Measurements from ENCODE around the gene CYP2J2. TPM values are rescaled to one million over a fixed set of nuclear protein-coding genes. Genes with fewer than 3 reads are reported as not detected.
"Not testable (repeated sequence)": the region's sequence is repeated elsewhere in the genome, so short reads cannot be mapped to it uniquely, and the experiment has no call there.

Gene CYP2J2
- total RNA-seq, 2 experiments from 2014 or later, result 1.3 to 1.6 TPM

- Mint-ChIP-seq H3K4me3 (no peak overlapping the region), H3K27me3 (no peaks in the 10 kb centered on the region), H3K9me3 (ENCODE audit: low read depth) (no peaks in the 10 kb centered on the region), H3K4me1 (peaks cover 4% of the 10 kb centered on the region), H3K36me3 (ENCODE audit: low read depth) (no peaks in the 10 kb centered on the region), H3K27ac (no peak overlapping the region)
- CTCF ChIA-PET, result interaction anchor here (0.6 to 2.4 kb wide), 3 partner anchors 19 to 457 kb away, joined by 3 to 8 read pairs (median 3); no protein-coding TSS in a partner anchor
- intact Hi-C loops (cut with DNase I, micrococcal nuclease), result loop anchor here in 1 of 2 experiments (2.0 kb wide), 1 partner anchor 13 kb away; no protein-coding TSS in a partner anchor
- DNase-seq, result no peak
- POLR2A ChIA-PET, result no interaction called here
- no peak for ATAC-seq
Observed at GRCh38 chr1:59917785-59918180, 8.8 kb downstream of the CYP2J2 start.

GRCh38 chr1:59917026-59917784 lies 9.4 kb downstream of the CYP2J2 start:
- Mint-ChIP-seq H3K27me3 (no peaks in the 10 kb centered on the region), H3K4me1 (peaks cover 4% of the 10 kb centered on the region), H3K4me3 (no peak overlapping the region), H3K36me3 (ENCODE audit: low read depth) (no peaks in the 10 kb centered on the region), H3K9me3 (ENCODE audit: low read depth) (no peaks in the 10 kb centered on the region), H3K27ac (no peak overlapping the region)
- ChIA-PET CTCF (interaction anchor here (0.6 to 2.4 kb wide), 3 partner anchors 30 to 457 kb away, joined by 3 to 8 read pairs (median 3); no protein-coding TSS in a partner anchor), POLR2A (no interaction called here)
- ATAC-seq (no peak), DNase-seq (no peak)
- intact Hi-C loops (cut with DNase I, micrococcal nuclease), result loop anchor here in 1 of 2 experiments (2.0 kb wide), 1 partner anchor 14 kb away; no protein-coding TSS in a partner anchor

GRCh38 chr1:59915516-59915915 lies 11.1 kb downstream of the CYP2J2 start:
- H3K4me3 Mint-ChIP-seq, result no peak overlapping the region
- H3K27me3 Mint-ChIP-seq, result no peaks in the 10 kb centered on the region
- CTCF ChIA-PET, result no interaction called here
- POLR2A ChIA-PET, result no interaction called here
- intact Hi-C loops (cut with DNase I, micrococcal nuclease), result no loop called here
- no peak for ATAC-seq
- peaks cover 4% of the 10 kb centered on the region for H3K4me1 Mint-ChIP-seq
- H3K9me3 Mint-ChIP-seq (ENCODE audit: low read depth), result no peaks in the 10 kb centered on the region
- H3K27ac Mint-ChIP-seq, result no peak overlapping the region
- no peak for DNase-seq
- H3K36me3 Mint-ChIP-seq (ENCODE audit: low read depth), result no peaks in the 10 kb centered on the region

- H3K36me3 Mint-ChIP-seq (ENCODE audit: low read depth); DNase-seq; POLR2A ChIA-PET; H3K27ac Mint-ChIP-seq; H3K4me3 Mint-ChIP-seq; intact Hi-C loops (cut with DNase I, micrococcal nuclease); H3K9me3 Mint-ChIP-seq (ENCODE audit: low read depth); H3K27me3 Mint-ChIP-seq; CTCF ChIA-PET; ATAC-seq; H3K4me1 Mint-ChIP-seq: not testable (repeated sequence)
Observed at GRCh38 chr1:59914791-59915286, 11.7 kb downstream of the CYP2J2 start.

- DNase-seq (no peak), ATAC-seq (no peak)
- Mint-ChIP-seq H3K36me3 (ENCODE audit: low read depth) (no peaks in the 10 kb centered on the region), H3K27ac (no peak overlapping the region), H3K4me1 (no peaks in the 10 kb centered on the region), H3K9me3 (ENCODE audit: low read depth) (no peaks in the 10 kb centered on the region), H3K4me3 (no peak overlapping the region), H3K27me3 (no peaks in the 10 kb centered on the region)
- ChIA-PET CTCF (no interaction called here), POLR2A (no interaction called here)
- intact Hi-C loops (cut with DNase I, micrococcal nuclease), result no loop called here
Observed at GRCh38 chr1:59908682-59909081, 17.9 kb downstream of the CYP2J2 start.

GRCh38 chr1:59908084-59908483 lies 18.5 kb downstream of the CYP2J2 start:
- Mint-ChIP-seq H3K27me3 (peaks cover 2% of the 10 kb centered on the region), H3K27ac (no peak overlapping the region), H3K36me3 (ENCODE audit: low read depth) (no peaks in the 10 kb centered on the region), H3K4me1 (no peaks in the 10 kb centered on the region), H3K9me3 (ENCODE audit: low read depth) (no peaks in the 10 kb centered on the region), H3K4me3 (no peak overlapping the region)
- ATAC-seq (no peak), DNase-seq (no peak)
- ChIA-PET POLR2A (no interaction called here), CTCF (no interaction called here)
- intact Hi-C loops (cut with DNase I, micrococcal nuclease), result no loop called here

GRCh38 chr1:59906931-59907330 lies 19.6 kb downstream of the CYP2J2 start:
- intact Hi-C loops (cut with DNase I, micrococcal nuclease), result no loop called here
- Mint-ChIP-seq H3K36me3 (ENCODE audit: low read depth) (no peaks in the 10 kb centered on the region), H3K27ac (no peak overlapping the region), H3K9me3 (ENCODE audit: low read depth) (no peaks in the 10 kb centered on the region), H3K4me3 (no peak overlapping the region), H3K27me3 (peaks cover 2% of the 10 kb centered on the region), H3K4me1 (no peaks in the 10 kb centered on the region)
- ChIA-PET POLR2A (no interaction called here), CTCF (no interaction called here)
- ATAC-seq (no peak), DNase-seq (no peak)

- Mint-ChIP-seq H3K36me3 (ENCODE audit: low read depth) (no peaks in the 10 kb centered on the region), H3K4me1 (no peaks in the 10 kb centered on the region), H3K27ac (no peak overlapping the region), H3K4me3 (no peak overlapping the region), H3K9me3 (ENCODE audit: low read depth) (no peaks in the 10 kb centered on the region), H3K27me3 (peaks cover 2% of the 10 kb centered on the region)
- intact Hi-C loops (cut with DNase I, micrococcal nuclease), result loop anchor here (1.0 kb wide), 1 partner anchor 44 kb away; no protein-coding TSS in a partner anchor
- ATAC-seq (peak; percentile 58), DNase-seq (peak; percentile 33)
- POLR2A ChIA-PET, result no interaction called here
- CTCF ChIA-PET, result interaction anchor here (0.6 to 4.1 kb wide), 7 partner anchors 8 to 450 kb away, joined by 3 to 34 read pairs (median 4); no protein-coding TSS in a partner anchor
Observed at GRCh38 chr1:59903141-59903754, 23.3 kb downstream of the CYP2J2 start.

GRCh38 chr1:59901770-59902388 lies 24.7 kb downstream of the CYP2J2 start:
- H3K9me3 Mint-ChIP-seq (ENCODE audit: low read depth), result no peaks in the 10 kb centered on the region
- H3K27ac Mint-ChIP-seq, result no peak overlapping the region
- CTCF ChIA-PET, result interaction anchor here (1.0 to 4.1 kb wide), 4 partner anchors 15 to 48 kb away, joined by 3 to 34 read pairs (median 4); no protein-coding TSS in a partner anchor
- H3K36me3 Mint-ChIP-seq (ENCODE audit: low read depth), result peaks cover 2% of the 10 kb centered on the region
- POLR2A ChIA-PET, result no interaction called here
- H3K4me3 Mint-ChIP-seq, result no peak overlapping the region
- no peak for ATAC-seq
- peaks cover 2% of the 10 kb centered on the region for H3K27me3 Mint-ChIP-seq
- DNase-seq, result no peak
- intact Hi-C loops (cut with DNase I, micrococcal nuclease), result no loop called here
- no peaks in the 10 kb centered on the region for H3K4me1 Mint-ChIP-seq

GRCh38 chr1:59900640-59901039 lies 25.9 kb downstream of the CYP2J2 start:
- Mint-ChIP-seq H3K27me3 (peaks cover 2% of the 10 kb centered on the region), H3K4me1 (no peaks in the 10 kb centered on the region), H3K9me3 (ENCODE audit: low read depth) (no peaks in the 10 kb centered on the region), H3K27ac (no peak overlapping the region), H3K4me3 (no peak overlapping the region), H3K36me3 (ENCODE audit: low read depth) (peaks cover 2% of the 10 kb centered on the region)
- DNase-seq (no peak), ATAC-seq (no peak)
- intact Hi-C loops (cut with DNase I, micrococcal nuclease), result no loop called here
- POLR2A ChIA-PET, result no interaction called here
- CTCF ChIA-PET, result interaction anchor here (4.1 kb wide), 1 partner anchor 46 kb away, joined by 34 read pairs; no protein-coding TSS in a partner anchor

GRCh38 chr1:59898927-59899326 lies 27.6 kb downstream of the CYP2J2 start:
- intact Hi-C loops (cut with DNase I, micrococcal nuclease), result no loop called here
- no peak overlapping the region for H3K27ac Mint-ChIP-seq
- DNase-seq (no peak), ATAC-seq (no peak)
- H3K36me3 Mint-ChIP-seq (ENCODE audit: low read depth), result peaks cover 2% of the 10 kb centered on the region
- peaks cover 3% of the 10 kb centered on the region for H3K4me1 Mint-ChIP-seq
- ChIA-PET CTCF (interaction anchor here (1.7 kb wide), 1 partner anchor 19 kb away, joined by 3 read pairs; no protein-coding TSS in a partner anchor), POLR2A (no interaction called here)
- H3K9me3 Mint-ChIP-seq (ENCODE audit: low read depth), result no peaks in the 10 kb centered on the region
- H3K4me3 Mint-ChIP-seq, result no peak overlapping the region
- H3K27me3 Mint-ChIP-seq, result peaks cover 2% of the 10 kb centered on the region
